Activated CD4-positive, alpha-beta T cell treated with anti-CD3 and anti-CD28 coated beads, Interleukin-2, amount 50 U/mL, for 48 hours (primary cell): Measurements from ENCODE around the gene SAA4.
"Not testable (repeated sequence)": the region's sequence is repeated elsewhere in the genome, so short reads cannot be mapped to it uniquely, and the experiment has no call there.

Experiments
- DNase-seq, 2 experiments: peaks; one replicate each; pipeline ENCODE4 v3.0.0-alpha.2; 2020

Gene SAA4, protein sequence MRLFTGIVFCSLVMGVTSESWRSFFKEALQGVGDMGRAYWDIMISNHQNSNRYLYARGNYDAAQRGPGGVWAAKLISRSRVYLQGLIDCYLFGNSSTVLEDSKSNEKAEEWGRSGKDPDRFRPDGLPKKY

DNA sequence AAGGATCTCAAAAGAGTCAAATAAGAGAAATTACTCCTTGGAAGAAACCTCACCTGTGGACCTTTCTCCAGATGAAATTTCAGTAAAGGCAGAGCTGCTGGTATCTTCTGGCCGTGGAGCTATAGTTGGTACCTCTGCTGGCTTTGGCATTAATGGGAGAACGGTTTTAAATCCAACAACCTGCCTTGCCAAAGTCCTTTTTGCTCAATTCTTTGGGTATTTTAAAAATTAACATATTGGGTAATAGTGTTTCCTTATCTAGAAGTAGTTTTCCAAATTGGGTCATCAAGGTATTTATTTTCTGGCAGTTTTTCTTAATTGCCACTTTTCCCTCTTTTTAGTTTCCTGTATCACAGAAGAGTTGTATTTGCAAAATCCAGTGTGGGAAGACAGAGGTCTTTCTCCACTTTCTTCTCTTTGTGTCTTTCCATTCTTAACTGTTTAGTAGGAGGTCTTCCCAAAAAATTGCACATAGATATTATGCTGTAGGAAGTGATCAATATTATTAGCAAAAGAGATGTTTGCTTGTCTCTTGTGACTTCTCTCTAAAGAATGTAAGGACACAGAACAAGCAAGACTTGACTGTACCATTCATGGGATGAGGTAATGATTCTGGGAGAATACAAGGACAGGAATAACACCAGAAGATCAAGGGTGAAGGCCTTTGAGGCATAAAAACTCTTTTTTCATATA lies at the start of gene SAA4:
Gene SAA4 (minus strand): TSS at position 139 of the 693 bp plus-strand sequence. CDS start 876 bp downstream, outside the sequence.
- no peak for DNase-seq

DNA sequence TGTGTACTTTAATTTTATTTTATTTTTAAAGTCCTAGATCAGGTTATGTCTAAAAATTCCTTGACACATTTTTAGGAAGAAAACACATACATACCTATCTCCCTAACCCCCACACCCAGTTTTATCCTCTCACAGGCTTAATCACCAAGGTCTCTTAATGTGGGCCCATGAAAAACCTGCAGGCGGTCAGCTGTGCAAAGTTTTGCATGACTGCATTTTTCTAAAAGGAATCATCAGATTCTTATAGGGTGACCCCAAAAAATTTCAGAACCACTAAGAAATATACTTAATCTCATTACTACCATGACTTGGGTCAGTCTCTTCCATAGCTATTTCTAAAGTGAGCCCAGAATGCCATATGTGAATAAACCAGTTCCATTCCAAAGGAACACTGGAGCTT lies 49.2 kb upstream of the SAA4 start:
- no peak for DNase-seq

DNA sequence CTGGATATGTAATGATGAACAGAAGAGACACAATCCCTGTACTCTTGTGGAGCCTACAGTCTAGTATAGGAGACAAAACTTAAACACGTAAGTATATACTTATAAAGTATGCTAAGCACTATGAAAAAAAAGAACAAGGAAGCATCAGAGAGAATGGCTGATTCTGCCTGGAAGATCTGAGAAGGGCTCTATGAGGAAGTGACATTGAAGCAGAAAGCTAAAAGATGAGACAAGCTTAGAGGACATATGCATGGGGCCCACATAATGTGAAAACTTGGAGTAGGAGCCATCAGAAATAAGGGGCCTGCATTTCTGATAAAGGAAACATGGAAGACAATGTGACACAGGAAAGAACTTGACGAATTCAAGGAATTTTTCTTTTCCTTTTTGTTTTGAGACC lies 46.0 kb upstream of the SAA4 start:
- DNase-seq: no peak

DNA sequence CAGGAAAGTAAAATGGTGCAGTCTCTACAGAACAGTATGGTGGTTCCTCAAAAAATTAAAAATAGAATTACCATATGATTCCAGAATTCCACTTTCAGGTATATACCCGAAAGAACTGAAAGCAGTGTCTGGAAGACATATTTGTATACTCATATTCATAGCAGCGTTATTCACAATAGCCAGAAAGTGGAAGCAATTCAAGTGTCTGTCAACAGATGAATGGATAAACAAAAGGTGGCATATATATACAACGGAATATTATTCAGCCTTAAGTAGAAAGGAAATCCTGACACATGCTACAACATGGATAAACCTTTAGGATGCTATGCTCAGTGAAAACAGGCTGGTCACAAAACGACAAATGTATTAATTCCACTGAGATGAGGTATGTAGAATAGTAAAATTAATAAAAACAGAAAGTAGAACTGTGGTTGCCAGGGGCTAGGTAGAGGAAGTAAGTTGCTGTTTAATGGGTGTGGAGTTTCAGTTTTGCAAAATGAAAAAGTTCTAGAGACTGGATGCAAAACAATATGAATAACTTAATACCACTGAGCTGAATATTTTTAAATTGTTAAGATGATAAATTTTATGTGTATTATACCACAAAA lies 43.9 kb upstream of the SAA4 start:
- no peak for DNase-seq

DNA sequence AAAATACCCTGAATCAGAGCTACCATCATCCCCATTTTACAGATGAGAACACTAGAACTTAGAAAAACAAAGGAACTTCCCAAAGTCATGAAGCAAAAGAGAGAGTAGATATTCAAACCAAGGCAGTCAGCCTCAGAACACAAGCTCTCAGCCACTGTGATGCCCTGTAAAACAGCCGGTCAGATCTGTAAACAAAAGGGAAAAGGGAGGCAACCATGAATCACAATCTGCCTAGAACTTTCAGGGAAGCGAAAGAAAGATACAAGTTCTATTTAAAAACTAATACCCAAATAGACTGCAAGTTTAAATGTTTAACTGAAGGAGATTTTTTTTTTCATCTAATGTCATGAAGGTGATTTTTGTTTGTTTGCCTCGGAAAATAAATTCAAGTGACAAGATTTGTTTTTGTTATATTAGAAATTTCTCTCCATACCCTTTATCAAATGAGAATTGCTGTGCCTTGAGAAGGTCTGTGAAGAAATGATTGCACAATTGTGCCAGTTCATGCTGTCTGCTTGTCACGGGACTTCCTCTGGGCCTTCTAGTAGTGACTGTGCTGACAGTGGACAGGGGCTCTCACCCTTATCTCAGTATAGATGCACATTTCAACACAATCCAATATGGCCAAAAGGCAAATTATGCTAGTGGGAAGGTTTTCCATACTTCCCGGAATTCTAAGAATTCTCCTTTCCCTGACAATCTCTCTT lies 41.1 kb upstream of the SAA4 start:
- DNase-seq: no peak

DNA sequence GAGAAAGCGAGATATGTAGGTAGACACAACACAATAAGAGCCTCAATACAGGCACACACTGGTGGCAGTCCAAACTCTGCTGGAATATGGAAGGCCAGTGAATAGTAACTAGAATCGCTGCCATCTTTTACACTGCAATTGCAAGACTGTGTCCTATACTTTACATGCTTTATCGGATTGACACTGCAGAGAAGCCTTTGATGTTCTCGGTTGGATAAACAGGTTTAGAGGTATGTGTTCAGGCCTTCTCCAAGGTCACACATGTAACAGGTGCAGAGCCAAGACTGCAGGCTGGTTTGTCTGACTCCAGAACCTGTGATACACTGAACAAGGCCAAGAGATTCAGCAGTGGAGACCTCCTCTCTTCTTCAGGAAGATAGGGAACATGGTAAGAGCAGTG lies 34.6 kb upstream of the SAA4 start:
- DNase-seq: no peak

DNA sequence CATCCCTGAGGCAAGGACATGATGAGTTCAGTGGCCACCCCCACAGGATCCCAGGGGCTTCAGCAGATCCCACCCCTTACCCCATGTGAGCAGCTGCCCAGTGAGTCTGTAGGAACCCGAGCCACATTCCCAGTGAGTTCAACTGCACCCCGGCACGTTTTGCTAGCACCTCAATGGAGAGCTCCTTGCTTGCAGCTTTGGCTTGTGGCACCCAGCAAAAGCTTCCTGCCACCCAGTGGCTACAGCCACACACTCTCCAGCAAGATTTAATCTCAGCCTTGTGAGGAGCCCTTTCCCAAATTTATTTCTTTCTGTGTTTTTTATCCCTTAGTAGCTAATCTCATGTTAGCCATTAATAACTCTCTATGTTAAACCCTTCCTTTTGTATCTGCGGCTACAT lies 33.5 kb upstream of the SAA4 start:
- no peak for DNase-seq

DNA sequence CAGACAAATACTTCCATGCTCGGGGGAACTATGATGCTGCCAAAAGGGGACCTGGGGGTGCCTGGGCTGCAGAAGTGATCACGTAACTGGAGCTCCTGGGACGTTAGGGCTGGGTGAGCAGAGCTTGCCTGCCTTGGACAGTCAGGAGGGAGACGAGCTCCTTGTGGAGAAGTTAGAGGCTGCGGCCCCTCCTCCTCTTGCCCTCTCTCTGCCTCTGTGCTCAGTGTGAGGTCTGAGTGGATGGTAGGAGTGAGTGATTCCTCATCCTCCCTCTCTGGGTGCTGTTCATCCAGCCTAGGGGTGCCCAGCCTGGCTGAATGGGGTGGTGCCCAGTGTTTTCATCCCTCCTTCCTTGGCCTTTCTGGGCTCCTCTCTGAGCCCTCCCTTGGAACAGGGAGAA lies 32.6 kb upstream of the SAA4 start:
- DNase-seq: not testable (repeated sequence)

DNA sequence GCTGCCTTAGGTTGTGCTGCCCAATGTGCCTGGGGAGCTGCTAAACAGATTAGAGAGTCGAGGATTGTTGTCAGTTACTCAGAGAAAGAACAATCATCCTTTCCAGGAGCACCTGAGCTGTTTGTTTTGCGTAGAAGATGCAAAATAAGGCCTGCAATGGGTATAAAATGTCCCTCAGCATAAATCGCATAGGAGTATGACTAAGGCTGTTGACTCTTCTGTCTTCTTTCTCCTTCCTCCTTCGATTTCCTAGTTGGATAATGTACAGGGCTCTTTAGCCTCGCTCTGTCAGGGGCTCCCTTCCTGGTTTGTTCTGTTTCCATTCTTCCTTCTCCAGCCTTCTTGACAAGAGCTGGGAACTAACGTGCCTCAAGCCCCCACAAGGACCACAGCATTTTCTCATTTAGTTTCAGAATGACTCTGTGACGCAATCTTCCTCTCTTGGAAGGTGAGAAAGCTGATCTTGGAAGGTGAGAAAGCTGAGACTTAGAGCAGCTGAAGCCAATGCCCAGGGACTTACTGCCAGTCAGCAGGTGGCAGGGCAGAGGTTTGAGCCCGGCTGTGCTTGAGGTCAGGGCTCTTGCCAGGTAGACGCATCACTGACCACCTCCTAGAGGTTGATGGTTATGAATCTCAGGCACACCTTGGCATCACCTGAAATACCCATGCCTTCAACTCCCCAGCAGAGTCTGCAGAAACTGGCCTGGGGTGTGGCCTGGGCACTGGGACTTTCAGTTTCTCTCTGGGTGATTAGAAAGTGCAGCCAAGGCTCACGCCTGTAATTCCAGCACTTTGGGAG lies 30.9 kb upstream of the SAA4 start:
- not testable (repeated sequence) for DNase-seq

DNA sequence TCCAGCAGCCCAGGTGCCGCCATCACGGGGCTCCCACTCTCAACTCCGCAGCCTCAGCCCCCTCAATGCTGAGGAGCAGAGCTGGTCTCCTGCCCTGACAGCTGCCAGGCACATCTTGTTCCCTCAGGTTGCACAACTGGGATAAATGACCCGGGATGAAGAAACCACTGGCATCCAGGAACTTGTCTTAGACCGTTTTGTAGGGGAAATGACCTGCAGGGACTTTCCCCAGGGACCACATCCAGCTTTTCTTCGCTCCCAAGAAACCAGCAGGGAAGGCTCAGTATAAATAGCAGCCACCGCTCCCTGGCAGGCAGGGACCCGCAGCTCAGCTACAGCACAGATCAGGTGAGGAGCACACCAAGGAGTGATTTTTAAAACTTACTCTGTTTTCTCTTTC lies 29.3 kb upstream of the SAA4 start, which contains the start of gene SAA1:
Gene SAA1 (plus strand): TSS at position 316 of the 400 bp plus-strand sequence. CDS start 624 bp downstream, outside the sequence.
- no peak for DNase-seq

DNA sequence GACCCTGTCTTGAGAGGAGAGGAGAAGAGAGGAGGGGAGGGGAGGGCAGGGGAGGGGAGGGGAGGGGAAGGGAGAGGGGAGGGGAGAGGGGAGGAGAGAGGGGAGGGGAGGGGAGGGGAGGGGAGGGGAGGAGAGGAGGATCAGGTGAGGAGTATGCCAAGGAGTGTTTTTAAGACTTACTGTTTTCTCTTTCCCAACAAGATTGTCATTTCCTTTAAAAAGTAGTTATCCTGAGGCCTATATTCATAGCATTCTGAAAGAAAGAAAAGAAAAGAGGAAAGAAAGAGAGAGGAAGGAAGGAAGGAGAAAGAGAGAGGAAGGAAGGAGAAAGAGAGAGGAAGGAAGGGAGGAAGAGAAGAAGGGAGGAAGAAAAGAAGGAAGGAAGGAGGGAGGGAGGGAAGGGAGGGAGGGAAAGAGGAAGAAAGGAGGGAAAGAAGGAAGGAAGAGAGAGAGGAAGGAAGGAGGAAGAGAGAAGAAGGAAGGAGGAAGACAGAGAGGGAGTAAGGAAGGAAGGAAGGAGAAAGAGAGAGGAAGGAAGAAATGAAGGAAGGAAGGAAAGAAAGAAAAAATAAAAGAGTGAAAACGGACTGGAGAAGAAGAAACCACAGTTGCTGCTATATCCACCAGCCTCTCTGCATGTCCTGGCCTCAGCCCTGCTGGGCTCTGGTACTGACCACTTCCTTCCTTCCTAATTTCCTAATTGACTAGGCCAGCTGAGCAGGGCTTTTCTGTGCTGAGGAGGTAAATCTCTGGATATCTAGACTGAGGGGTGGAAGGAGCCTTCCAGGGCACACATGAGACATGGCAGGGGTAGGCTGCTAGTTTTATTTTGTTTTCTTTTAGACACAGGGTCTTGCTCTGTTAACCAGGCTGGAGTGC lies 28.3 kb upstream of the SAA4 start:
- no peak for DNase-seq

DNA sequence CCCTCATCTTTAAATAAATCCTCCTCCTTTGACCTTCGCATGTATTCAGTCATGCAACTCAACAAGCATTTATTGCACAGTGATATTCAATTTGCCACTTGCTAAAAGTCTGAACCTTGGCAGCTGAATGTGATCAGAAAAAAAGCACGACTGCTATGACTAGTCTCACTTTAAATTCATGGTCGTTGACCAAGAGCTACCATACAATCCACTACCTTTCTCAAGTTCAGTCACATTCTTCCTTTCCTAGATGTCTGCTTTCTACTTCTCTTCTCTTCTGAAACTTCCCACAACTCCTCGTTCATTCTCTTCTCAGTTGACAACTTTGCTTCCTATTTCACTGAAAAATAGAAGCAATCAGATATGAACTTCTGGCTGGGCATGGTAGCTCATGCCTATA lies 27.4 kb upstream of the SAA4 start:
- DNase-seq: no peak

DNA sequence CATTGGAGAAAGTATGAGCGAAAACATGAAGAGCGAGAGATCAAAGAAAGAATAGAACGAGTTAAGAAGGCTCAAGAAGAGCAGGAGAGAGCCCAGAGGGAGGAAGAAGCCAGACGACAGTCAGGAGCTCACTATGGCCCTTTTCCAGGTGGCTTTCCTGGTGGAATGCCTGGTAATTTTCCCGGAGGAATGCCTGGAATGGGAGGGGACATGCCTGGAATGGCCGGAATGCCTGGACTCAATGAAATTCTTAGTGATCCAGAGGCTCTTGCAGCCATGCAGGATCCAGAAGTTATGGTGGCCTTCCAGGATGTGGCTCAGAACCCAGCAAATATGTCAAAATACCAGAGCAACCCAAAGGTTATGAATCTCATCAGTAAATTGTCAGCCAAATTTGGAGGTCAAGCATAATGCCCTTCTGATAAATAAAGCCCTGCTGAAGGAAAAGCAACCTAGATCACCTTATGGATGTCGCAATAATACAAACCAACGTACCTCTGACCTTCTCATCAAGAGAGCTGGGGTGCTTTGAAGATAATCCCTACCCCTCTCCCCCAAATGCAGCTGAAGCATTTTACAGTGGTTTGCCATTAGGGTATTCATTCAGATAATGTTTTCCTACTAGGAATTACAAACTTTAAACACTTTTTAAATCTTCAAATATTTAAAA lies 26.2 kb upstream of the SAA4 start:
- DNase-seq: not testable (repeated sequence)

DNA sequence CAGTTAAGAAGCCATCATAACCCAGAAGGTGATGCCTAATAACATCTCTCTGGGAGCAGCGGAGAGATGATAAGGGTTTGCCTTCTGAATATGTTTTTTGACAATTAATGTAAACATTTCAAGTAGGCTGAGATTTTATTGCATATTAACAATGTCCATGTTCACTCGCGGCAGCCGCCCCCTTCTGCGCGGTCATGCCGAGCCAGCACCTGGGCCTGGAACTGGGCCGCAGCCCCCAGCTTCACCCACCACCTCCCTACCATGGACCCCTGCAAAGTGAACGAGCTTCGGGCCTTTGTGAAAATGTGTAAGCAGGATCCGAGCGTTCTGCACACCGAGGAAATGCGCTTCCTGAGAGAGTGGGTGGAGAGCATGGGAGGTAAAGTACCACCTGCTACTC lies 25.1 kb upstream of the SAA4 start:
- DNase-seq: no peak

DNA sequence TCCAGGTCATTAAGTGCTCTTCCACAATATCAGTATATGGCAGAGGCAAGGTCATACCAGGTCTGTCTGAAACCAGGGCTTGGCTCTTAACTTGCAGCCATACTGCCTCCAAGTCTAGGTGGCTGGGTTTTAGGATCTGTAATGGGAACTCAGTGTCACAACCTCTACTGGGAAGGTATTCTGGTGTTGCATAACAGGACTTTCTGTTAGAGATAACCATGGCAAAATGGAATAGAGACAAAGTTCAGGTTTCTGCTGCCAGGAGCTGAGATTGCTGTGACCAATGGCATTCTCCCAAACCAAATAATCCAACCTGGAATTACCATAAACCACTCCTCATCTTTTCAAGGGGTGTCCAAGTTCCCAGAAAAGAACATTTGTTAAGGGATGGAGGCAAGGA lies 22.7 kb upstream of the SAA4 start:
- DNase-seq: no peak

DNA sequence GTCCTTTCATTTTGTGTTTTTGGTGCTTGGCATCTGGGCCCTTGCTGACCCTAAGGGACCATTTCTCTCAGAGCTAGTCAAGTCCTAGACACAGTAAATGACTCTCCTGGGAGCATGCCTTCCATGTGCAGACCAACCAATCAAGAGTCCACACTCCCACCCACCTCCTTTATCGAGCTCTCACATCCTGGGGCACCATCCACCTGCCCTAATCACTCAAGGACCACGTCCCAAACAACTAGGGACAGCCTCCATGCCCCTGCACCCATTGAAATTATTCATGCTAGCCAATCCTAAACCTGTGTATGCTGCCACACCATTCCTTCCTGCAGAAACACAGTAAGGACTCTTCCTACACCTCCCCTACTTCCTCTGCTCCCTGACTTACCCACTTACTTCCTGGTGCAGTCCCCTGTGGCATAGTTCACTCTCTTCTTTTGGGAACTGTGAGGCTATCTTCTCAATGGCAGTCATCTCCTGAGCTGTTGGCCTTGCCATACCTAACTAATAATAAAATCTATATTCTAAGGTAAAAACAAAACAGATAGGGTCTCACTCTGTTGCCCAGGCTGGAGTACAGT lies 18.3 kb upstream of the SAA4 start:
- DNase-seq: no peak

DNA sequence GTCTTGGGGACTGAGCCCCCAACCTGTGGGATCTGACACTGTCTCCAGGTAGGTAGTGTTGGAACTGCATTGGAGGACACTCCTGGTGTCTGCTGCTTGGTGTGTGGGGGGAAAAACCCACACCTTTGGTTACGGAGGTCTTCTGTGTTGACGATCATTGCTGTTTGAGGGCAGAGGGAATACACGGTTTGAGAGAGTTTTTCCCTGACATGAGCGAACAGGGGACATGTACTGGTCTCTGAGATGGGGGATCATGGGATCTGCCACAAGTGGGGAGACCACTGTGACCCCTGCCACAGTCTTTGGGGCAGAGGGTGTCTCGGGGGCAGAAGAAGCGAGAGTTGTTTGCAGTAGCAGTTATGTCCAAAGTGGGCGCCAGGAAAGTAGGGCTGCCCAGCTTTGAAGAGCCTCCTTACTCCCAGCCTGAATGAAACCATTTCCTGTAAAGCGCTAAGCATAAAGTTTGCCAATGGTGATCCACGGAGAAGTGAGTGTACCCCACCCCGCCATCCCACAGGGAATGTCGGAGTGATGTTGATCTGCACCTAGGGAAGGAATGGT lies 17.3 kb upstream of the SAA4 start:
- DNase-seq: no peak

DNA sequence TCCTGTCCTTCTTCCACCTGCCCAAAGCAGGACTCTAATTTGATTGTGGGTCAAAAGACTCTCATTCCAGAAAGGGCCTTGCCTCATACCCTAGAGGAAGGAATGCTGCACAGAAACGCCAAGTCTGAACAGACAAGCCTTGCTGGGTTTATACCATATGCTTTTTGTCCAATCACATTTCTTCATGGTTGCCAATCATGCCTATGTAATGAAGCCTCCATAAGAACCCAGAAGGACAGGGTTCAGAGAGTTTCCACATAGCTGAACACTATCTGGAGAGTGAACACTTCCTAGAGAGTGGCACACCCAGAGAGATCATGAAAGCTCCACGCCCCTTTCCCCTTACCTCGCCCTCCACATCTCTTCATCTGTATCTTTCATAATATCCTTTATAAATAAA lies 16.6 kb upstream of the SAA4 start:
- DNase-seq: no peak

DNA sequence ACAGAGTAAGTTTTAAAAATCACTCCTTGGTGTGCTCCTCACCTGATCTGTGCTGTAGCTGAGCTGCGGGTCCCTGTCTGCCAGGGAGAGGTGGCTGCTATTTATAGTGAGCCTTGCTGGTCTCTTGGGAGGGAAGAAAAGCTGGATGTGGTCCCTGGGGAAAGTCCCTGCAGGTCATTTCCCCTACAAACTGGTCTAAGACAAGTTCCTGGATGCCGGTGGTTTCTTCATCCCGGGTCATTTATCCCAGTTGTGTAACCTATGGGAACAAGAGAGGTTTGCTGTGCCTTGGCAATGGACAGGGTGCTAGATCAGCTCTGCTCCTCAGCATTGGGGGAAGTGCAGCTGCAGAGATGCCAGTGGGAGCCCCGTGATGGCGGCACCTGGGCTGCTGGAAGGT lies 12.0 kb upstream of the SAA4 start, which contains the start of gene SAA2:
Gene SAA2 (minus strand): TSS at position 108 of the 400 bp plus-strand sequence. CDS start 657 bp downstream, outside the sequence.
- DNase-seq: no peak

DNA sequence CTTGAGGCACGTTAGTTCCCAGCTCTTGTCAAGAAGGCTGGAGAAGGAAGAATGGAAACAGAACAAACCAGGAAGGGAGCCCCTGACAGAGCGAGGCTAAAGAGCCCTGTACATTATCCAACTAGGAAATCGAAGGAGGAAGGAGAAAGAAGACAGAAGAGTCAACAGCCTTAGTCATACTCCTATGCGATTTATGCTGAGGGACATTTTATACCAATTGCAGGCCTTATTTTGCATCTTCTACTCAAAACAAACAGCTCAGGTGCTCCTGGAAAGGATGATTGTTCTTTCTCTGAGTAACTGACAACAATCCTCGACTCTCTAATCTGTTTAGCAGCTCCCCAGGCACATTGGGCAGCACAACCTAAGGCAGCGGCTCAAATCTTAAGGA lies 10.6 kb upstream of the SAA4 start:
- DNase-seq: not testable (repeated sequence)
